GM19239 (cell line): Measurements from ENCODE around the gene C8B.

ENCODE experiments used
- DNase-seq: peaks from one replicate; pipeline ENCODE4 v3.0.0; 2011; ENCODE audit warnings: low spot score; ENCODE audit not compliant: insufficient read length
- FAIRE-seq: peaks from 2 replicates; lab custom pipeline; 2011; peaks lifted over from hg19 to GRCh38; lab: Jason Lieb, UNC

C8B gene

GRCh38 chr1:56965916-56966697 is at the start of gene C8B:
C8B (minus strand) TSS chr1:56966015; CDS start chr1:56965948, 67 bp downstream.
- DNase-seq, result no peak
- FAIRE-seq, result no peak

- FAIRE-seq, result no peak
- no peak for DNase-seq
Measured at GRCh38 chr1:57015071-57015470, 49.3 kb upstream of the C8B start.

GRCh38 chr1:57013522-57013921 is 47.7 kb upstream of the C8B start:
- DNase-seq, result no peak
- no peak for FAIRE-seq

DNA sequence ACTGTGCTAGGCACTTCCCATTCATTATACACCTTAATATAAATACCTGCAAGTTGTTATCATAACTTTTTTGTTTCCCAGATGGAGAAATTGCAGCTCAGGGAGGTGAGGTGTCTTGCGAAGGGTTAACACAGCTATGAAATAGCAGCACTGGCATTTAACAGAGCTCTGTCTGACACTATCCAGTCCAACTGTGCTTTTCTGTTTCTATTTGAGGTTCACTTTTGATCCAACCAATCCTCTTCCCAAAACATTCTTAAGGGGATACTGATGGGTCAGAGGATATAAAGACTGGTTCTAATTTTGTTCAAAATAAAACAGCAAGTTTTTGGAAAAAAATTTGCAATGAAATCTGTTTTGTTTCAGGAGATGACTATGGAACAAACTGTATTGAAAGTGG is 46.5 kb upstream of the C8B start:
- no peak for DNase-seq
- no peak for FAIRE-seq

GRCh38 chr1:57010511-57010910 is 44.7 kb upstream of the C8B start:
- DNase-seq, result no peak
- no peak for FAIRE-seq

GRCh38 chr1:57007948-57008347 is 42.1 kb upstream of the C8B start:
- FAIRE-seq, result no peak

DNA sequence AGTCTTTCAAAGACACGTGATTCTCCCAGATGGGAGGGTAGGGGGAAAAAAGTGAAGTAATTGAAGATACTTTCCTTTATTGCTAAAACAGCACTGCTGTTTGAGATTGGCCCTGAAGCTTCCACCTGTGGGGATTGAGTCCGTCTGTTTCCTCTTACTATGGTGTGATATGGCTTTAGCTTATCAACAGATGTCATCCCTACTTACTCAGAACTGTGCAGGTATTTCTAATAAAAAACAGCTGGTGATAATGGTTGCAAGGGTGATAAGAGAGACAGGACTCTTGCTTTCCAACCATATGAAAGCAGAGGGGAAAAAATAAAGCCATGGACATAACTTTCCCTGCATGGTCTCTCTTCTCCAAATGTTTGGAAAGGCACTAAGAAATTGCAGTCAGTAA is 41.7 kb upstream of the C8B start:
- FAIRE-seq (no peak), DNase-seq (no peak)

More at GRCh38 chr1:57007948-57008347, 42.1 kb upstream of the C8B start:
- no peak for DNase-seq

GRCh38 chr1:57003398-57004139 is 37.8 kb upstream of the C8B start:
- no peak for FAIRE-seq
- no peak for DNase-seq

DNA sequence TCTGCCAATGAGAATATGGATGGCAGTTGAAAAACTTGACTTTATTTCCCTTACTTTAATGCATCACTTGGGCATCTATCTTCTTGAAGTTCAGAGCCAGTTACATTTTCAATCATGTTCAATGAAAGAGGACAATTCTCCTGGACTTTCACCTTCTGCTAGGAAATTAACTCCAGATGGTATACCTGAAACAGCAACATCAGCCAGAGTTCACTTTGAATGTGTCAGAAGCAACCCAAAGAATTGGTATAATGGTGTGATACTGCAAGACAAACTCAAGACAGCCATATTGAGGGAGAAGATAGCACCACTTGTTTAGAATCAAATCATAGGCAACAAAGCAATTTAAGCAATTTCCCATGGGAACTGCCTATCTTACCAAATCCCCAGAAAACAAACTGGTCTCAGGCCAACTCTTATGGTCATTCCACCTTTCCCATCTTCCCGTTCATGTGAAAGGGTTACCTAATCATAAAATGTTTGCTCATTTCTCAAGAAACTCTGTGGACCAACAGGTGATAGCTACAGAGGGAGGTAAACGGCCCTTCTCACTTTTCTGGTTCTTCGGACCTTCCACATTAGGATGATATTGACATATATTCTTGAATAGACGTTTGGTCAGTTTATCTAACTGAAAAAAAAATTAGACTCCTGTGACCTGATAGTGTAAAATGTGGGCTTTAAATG is 29.7 kb upstream of the C8B start:
- DNase-seq (no peak), FAIRE-seq (no peak)

GRCh38 chr1:56993475-56993874 is 27.7 kb upstream of the C8B start:
- DNase-seq, result no peak
- FAIRE-seq, result no peak

- FAIRE-seq (no peak), DNase-seq (no peak)
Measured at GRCh38 chr1:56992318-56993125, 26.7 kb upstream of the C8B start.

GRCh38 chr1:56991576-56991975 is 25.8 kb upstream of the C8B start:
- DNase-seq (no peak), FAIRE-seq (no peak)

- FAIRE-seq (no peak), DNase-seq (no peak)
Measured at GRCh38 chr1:56986397-56986796, 20.6 kb upstream of the C8B start.

GRCh38 chr1:56985857-56986256 is 20.0 kb upstream of the C8B start:
- DNase-seq (no peak), FAIRE-seq (no peak)

- FAIRE-seq (no peak), DNase-seq (no peak)
Measured at GRCh38 chr1:56983484-56983883, 17.7 kb upstream of the C8B start.

GRCh38 chr1:56979986-56980755 is 14.4 kb upstream of the C8B start:
- FAIRE-seq, result no peak
- no peak for DNase-seq

- FAIRE-seq (no peak), DNase-seq (no peak)
Measured at GRCh38 chr1:56978819-56979218, 13.0 kb upstream of the C8B start.

GRCh38 chr1:56977910-56978309 is 12.1 kb upstream of the C8B start:
- DNase-seq, result no peak
- FAIRE-seq, result no peak

DNA sequence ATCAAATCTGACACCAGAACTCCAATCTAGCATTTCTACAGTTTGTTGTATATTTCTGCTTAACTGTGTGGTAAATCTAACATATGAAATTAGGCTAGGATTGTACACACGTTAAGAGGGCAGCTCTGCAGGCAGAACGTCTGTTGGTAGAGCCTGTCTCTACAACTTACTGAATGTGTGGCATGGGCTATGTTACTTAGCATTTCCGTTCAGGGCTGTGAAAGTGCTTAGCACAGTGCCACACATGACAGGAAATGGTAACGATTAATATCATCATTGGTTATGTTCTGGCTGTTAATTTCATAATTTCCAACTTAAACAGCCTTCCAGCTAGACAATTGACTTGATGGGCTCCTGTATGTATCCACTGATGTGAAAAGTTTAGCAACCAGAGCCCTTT is 9.6 kb upstream of the C8B start:
- no peak for DNase-seq

More for the DNA sequence above, 9.6 kb upstream of the C8B start:
- no peak for FAIRE-seq
